NCI-H69 (cell line): ENCODE data around the gene MAOA.
"Not testable (repeated sequence)": the region's sequence is repeated elsewhere in the genome, so short reads cannot be mapped to it uniquely, and the experiment has no call there.

Source experiments
- DNase-seq: peaks from one replicate; lab custom pipeline; 2025; lab: John Stamatoyannopoulos, UW

Gene MAOA

DNA sequence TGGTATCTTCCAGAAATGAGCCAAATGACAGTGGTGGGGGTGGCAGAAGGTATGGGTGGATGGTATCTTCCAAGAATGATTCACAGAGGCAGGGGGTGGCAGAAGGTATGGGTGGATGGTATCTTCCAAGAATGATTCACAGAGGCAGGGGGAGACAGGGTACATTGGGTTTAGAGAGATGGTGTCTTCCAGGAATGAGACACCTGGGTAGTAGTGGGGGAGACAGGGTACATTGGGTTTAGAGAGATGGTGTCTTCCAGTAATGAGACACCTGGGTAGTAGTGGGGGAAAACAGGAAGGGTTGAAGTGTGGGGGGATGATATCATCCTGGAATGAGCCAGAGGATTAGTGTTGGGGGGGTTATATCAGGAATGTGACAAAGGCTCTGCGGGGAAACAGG is 62.0 kb downstream of the MAOA start:
- no peak for DNase-seq

DNA sequence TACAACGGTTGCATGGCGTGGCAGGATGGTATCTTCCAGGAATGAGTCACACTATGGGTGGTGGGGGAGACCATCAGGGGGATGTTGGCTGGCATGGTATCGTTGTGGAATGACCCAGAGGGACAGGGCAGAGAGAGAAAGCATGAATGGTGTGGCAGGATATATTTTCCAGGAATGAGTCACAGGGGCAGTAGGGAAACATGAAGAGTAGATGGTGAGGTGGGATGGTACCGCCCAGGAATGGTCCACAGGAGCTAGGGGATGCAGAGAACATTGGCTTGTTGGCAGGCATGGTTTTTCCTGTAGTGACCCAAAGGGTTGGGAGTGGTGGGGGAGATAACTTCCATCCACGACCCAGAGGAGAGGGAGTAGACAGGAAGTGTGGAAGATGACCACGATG is 62.4 kb downstream of the MAOA start:
- DNase-seq, result no peak

DNA sequence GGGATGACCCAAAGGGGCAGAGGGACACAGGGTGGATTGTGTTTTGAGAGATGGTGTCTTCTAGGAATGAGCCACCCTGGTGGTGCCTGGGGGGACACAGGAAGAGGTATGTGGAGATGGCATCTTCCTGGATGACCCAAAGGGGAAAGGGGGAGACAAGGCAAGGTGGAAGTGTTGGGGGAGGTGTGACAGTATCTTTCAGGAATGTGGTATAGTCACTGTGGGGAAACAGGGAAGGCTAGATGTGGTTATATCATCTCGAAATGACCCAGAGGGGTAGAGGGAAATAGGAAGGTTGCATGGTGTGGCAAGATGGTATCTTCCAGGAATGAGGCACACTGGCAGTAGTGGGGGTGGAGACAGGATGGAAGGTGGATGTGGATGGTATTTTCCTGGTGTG is 62.9 kb downstream of the MAOA start:
- DNase-seq, result no peak

DNA sequence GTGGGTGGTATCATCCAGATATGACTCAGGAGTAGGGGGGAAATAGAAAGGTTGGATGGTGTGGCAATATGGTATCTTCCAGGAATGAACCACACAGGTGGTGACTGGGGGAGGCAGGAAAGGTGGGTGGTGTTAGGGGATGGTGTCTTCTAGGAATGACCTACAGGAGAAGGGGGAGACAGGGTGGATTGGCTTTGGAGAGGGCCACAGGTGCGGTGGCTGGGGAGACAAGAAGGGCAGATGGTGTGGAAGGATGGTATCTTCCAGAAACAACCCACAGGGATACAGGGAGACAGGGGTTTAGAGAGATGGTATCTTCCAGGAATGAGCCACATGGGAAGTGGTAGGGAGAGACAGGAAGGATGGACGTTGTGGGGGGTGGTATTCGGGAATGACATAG is 64.0 kb downstream of the MAOA start:
- no peak for DNase-seq

DNA sequence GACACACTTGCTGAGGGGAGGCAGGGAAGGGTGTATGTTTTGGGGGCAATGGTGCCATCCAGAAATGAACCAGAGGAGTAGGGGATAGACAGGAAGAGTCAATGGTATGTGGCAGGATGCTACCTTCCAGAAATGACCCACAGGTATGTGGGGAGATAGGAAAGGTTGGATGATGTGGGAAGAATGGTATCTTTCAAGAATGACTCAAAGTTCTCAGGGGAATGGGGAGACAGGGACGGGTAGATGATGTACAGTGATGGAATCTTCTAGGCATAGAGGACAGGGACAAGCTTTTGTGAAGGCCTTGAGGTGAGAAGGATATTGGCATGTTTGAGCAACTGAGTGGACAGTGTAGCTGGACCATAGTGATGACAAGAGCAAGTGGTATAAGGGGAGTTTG is 64.9 kb downstream of the MAOA start:
- DNase-seq, result no peak

DNA sequence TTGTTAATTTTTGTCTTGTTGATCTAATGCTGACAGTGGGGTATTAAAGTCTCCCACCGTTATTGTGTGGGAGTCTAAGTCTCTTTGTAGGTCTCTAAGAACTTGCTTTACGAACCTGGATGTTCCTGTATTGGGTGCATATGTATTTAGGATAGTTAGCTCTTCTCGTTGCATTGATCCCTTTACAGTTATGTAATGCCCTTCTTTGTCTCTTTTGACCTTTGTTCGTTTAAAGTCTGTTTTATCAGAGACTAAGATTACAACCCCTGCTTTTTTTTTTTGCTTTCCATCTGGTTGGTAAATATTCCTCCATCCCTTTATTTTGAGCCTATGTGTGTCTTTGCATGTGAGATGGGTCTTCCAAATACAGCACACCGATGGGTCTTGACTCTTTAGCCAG is 69.1 kb downstream of the MAOA start:
- not testable (repeated sequence) for DNase-seq

DNA sequence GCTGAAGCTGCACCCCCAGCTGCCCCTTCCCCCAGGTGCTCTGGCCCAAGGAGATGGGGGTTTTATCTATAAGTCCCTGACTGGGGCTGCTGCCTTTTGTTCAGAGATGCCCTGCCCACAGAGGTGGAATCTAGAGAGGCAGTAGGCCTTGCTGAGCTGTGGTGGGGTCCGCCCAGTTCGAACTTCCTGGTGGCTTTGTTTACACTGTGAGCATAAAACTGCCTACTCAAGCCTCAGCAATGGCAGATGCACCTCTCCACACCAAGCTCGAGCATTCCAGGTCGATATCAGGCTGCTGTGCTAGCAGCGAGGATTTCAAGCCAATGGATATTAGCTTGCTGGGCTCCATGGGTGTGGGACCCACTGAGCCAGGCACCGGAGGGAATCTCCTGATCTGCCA is 71.2 kb downstream of the MAOA start:
- DNase-seq, result not testable (repeated sequence)

DNA sequence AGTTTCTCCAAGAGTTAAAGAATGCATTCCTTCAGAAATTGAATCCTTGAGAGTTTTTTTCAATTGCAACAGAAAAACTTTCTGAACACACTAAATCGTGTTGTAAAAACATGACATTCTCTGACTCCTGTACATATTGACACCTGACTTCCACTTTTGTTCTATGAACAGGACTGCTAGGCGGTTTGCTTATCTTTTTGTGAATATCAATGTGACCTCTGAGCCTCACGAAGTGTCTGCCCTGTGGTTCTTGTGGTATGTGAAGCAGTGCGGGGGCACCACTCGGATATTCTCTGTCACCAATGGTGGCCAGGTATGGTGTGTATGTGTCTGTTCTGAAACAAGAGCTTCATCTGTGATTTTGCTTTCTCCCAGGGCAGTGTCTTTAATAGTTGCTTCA is 71.9 kb downstream of the MAOA start:
- DNase-seq, result no peak

DNA sequence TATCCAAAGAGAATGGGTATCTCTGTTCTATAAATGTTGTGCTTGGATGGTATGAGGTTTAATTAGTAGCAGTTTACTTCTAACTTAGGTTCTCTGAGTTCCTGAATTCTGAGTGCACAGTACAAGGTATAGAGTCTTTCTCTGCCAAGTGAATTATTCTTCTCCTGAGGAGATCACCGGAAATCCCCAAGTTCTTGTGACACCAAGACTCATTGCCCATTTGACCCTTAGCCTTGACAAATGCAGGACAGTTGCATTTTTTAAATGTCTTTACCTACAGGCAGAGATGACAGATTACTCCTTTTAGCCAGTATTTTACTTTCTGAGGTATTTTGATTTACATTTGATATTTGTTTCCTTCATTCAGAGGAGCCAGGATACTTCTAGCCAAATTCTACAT is 72.9 kb downstream of the MAOA start:
- DNase-seq, result no peak

DNA sequence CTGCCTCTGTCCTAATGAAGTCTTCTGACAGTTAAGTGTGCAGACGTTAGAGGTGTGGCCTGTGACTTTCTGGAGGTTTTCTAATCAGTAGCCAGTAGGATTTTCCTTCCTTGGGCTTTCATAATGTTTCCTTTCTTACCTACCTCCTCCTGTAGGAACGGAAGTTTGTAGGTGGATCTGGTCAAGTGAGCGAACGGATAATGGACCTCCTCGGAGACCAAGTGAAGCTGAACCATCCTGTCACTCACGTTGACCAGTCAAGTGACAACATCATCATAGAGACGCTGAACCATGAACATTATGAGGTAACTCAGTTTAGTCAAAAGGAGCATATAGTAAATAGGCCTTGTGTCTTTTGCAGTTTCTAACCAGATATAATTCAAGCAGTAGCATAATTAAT is 75.0 kb downstream of the MAOA start:
- DNase-seq, result no peak

DNA sequence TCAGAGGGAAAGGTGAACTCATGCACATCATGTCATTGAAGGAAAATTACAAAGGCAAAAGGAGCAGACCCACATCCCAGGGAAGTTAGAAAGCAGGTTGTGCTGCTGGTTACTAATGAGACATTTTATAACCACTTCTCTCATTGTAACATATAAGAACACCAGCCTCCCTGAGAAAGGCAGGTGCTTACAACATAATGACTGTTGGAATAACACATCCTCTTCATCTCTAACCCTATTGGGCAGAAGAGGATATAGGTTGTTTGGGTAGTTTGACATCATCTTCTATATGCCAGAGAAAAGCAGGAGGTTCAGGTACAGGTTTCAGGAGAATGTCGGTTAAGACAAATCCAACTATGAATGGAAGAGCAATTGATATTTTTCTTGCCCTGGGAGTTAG is 77.6 kb downstream of the MAOA start:
- no peak for DNase-seq

DNA sequence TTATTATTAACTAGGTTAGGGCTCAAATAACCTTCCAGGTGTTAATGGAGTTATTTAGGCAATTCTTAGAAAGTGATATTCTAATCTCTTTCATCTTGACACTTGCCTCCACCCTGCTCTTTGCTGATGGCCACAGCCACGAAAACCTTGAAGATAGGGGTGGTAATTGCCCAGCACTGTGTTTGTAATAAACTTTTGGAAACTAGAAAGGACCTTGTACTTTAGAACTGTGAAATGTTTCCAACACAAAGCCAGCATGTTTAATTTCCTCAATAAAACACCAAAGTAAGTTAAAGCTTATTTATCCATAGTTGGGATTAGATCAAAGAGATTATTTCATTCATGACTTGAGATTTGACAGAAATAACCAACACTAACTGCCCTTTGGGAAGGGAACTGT is 78.3 kb downstream of the MAOA start:
- no peak for DNase-seq

DNA sequence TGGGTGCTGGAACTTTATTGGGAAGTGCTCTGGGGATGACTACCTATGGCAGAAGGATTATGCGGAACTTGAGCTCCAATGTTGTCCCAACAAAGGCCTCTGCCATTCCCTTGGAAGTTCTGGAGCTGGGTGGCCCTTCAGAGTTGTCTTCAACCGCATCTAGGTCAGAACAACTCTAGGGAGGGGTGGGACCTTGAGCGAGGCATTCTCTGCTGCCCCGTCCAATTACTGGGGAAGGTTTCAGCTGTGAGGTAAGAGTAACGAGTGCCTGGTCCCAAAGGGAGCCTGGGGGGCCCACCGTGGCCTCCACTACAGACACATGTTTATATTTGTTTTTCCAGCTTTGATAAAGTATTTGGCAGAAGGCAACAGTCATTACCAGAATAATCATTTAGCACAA is 79.4 kb downstream of the MAOA start:
- DNase-seq, result no peak

DNA sequence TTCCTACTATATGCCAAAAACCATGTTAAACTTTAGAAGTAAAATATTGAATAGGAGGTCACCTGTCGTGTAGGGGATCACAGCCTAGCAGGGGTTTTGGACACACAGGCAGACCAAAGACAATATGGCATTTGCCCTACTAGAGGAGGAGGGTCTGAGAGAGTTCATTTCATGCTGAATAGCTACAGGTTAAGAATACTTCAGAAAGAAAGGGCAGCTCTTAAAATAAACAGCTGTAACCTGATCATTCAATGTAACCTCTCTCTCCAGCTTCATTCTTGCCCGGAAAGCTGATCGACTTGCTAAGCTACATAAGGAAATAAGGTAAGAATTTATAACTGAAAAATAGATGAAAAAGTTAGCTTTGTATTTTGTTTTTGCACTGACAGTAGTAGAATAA is 79.9 kb downstream of the MAOA start:
- DNase-seq, result no peak

DNA sequence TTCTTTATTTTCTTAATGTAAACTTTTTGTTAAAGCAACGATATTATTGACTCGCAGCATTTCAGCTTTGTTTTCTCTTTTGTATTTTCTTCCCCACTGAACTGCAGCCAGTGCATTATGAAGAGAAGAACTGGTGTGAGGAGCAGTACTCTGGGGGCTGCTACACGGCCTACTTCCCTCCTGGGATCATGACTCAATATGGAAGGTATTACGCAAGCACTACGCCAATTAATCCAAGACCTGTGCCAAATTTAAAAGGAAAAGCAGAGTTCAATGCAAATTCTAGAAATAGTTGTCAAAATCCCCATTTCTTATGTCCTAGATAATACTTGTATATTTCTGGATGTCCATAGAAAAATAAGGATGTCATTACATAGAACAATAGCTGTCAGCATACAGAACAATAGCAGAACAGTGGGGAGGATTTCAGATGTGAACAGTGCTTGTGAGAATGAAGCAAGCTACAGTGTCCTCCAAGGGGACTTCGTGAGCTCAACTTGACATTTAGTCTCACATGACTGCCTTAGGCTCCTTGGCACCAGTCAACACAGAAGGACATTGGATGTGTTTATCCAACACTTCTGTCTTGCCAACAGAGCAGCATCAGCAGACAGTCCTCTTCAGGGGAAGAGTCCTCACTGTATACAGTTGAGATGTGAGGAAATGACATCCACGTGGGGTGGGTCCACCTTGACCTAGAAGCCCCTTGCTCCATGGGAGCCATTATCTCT is 85.9 kb downstream of the MAOA start:
- DNase-seq, result no peak

DNA sequence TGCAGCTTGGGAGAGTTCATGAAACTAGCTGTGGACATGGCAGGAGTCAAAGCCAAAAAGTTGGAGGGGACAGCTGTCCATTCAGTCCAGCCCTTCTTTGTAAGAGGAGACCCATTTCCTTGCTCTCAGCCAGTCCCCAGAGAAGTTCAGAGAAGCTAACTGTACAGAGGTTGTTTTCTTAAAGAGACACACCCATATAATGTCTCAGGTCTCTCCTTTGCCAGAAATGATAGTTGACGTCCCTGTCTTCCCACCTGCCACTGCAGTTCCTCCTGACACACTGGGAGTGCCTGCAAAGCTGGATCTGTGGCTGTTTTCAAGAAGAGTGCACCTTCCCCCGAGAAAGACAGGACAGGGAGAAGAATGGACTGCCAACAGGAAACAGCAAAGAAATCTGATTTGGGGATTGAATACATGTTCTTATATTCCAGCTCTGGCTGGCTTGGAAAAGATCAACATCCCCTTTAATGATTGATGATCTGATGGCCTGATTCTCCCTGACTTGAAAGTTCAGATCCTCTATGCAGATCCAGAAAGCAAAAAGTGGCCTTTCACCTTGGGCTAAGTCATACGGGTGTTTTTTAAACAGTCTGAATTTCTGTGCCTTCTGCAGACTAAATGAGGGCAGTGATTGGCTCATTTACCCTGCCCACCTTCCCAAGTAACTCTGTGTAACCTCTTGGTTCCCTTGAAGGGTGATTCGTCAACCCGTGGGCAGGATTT is 87.2 kb downstream of the MAOA start:
- DNase-seq, result no peak

DNA sequence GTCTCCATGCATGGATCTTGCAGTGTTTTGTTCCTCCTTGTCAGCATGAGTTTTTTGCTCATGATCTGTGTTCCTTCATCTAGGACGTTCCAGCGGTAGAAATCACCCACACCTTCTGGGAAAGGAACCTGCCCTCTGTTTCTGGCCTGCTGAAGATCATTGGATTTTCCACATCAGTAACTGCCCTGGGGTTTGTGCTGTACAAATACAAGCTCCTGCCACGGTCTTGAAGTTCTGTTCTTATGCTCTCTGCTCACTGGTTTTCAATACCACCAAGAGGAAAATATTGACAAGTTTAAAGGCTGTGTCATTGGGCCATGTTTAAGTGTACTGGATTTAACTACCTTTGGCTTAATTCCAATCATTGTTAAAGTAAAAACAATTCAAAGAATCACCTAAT is 88.2 kb downstream of the MAOA start:
- DNase-seq, result no peak

DNA sequence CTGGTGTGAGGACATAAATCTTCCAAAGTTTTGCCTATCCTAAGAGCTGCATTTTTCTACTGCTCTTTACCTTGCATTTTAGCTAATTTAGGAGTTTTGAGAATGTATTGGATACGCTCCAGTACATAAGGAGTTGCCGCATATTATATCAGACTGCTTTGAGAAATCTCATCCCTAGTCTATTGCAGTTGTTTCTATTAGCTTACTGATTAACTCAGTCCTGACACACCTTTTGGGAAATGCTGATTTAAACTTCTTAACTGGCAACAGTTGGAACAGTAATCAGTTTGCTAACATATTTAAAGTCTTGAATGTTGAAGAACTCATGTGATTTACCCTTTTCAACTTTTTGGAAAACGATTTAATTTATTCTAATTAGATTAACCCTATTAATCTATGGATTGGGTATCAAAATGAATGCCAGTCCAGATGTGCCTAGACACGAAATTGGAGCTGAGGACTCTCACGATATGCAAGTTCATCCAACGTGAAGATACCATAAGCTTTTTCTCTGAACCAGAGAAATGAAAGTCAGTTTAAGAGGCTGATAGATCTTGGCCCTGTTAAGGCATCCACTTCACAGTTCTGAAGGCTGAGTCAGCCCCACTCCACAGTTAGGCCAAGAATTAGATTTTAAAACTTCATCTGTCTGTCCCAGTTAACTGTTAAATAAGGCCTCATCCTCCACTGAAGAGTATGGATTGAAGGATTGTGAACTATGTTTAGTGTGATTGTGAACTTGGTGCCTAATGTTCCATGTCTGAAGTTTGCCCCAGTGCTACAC is 90.0 kb downstream of the MAOA start:
- no peak for DNase-seq

DNA sequence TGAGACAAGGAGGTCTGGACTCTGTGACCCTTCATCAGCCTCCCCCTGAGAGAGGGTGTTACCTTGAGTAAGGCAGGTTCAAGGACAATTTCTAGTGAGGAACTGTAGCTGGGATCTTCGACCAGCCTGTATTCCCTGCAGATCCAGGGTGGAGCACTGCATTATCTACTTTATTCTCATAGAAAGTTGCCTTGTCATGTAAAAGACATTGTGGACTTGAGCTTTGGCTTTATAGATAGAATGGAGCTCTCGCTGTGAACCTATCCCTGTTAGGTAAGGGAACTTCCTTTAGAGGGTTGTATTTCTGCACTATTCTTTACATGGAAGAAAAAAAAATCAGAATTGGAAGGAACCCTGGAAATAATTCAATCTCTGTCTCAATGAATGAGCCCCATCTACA is 91.4 kb downstream of the MAOA start:
- DNase-seq, result no peak

DNA sequence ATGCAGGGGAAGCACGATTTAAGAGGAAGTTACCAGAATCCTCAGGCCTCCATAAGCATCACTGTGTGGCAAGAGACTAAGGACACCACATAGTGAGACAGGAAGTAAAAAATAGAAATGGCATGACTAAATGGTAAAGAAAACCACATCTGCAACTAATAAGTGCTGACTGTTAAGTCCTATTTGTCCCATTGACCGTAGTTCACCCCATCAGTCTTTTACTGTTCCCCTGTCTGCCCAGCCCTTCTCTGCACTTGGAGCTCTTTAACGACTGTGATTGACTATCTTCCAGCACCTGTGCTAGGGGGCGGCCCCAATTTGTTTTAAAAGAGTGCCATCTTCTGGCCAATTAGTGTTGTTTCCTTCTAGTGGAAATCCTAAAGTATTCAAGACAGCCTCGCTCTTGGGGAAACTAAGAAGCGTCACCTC is 94.2 kb downstream of the MAOA start:
- peak; percentile 30 for DNase-seq

DNA sequence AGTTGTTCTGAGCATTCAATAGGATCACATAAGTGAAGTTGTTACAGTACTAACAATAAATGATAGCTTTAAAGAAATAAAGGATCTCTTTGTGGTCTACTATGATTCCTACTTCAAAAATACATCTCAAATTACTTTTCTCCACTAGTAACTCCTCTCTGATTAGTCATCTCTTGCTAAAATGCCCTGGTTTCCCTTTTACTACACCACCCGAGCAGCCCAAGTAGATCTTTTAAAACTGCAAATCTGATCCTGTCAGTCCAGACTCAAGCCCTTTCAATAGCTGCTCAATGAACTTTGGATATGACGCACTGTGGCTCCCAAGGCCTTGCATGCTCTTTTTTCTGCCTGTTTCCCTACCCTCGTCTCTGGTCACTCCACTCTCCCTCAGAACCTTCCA is 97.5 kb downstream of the MAOA start:
- no peak for DNase-seq

DNA sequence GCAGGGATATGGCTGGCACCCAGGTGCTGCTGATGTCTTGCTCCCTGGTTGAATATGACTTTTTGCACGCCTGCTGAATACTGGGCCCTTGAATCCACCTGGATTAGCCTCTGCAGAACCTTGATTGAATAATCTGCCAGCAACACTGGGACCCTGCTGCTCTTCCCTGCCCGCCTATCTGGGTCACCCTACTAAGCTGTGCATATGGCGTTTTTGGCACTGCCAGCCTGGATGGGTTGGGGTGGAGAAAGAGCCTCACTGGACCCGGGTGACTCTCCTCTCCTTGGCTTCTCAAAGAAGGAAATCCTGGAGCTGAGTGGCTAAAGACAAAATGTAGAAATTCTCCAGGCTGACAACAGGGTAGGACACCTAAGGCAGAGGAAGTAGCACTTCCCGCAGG is 100.0 kb downstream of the MAOA start:
- no peak for DNase-seq

DNA sequence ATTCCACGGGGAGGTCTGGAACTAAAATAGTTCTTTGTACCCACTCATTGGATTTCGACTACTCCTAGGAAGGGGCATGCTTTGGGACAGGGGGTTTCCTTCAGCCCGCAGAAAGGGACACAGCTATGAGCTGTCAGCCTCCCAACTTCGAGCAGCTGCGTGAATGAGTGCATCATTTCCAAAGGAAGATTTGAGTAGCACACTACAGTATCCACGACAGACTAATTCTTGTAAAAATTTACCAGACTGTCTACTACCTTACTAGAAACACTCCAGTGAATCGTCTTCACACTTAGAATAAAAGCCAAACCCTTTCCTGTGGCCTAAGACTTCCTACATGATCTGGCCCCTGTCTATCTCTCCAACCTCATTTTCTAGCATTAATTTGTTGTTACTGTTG is 101.9 kb downstream of the MAOA start:
- DNase-seq, result no peak
